ENCODE results near the gene MYL10.

DNA sequence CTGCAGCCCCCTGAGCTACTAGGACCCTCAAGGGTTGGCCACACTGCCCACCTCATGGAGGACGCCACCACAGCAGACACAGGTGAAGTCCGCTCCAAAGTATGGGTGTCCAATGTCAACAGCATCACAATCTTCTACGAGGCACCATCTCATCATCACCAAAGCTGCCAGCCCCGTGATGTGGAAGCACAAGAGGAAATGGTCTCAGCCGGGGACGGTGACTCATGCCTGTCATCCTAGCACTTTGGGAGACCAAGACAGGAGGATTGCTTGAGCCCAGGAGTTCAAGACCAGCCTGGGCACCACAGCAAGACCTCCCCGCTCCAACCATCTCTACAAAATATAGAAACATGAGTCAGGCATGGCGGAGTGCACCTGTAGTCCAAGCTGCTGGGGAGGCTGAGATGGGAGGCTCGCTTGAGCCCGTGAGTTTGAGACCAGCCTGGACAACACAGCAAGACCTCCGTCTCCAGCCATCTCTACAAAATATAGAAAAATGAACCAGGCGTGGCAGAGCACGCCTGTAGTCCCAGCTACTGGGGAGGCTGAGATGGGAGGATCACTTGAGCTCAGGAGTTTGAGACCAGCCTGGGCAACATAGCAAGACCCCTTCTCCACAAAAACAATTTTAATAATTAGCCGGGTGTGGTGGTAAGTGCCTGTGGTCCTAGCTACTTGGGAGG, 48.8 kb upstream of the MYL10 start:
- TF ChIP-seq, protein P1, sequence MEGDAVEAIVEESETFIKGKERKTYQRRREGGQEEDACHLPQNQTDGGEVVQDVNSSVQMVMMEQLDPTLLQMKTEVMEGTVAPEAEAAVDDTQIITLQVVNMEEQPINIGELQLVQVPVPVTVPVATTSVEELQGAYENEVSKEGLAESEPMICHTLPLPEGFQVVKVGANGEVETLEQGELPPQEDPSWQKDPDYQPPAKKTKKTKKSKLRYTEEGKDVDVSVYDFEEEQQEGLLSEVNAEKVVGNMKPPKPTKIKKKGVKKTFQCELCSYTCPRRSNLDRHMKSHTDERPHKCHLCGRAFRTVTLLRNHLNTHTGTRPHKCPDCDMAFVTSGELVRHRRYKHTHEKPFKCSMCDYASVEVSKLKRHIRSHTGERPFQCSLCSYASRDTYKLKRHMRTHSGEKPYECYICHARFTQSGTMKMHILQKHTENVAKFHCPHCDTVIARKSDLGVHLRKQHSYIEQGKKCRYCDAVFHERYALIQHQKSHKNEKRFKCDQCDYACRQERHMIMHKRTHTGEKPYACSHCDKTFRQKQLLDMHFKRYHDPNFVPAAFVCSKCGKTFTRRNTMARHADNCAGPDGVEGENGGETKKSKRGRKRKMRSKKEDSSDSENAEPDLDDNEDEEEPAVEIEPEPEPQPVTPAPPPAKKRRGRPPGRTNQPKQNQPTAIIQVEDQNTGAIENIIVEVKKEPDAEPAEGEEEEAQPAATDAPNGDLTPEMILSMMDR (IDR thresholded peaks at IDR 0.05; ENCODE audit: poor library complexity, severe bottlenecking): no peak
- no peak for TF ChIP-seq POLR2AphosphoS5 (IDR thresholded peaks at IDR 0.05)
- TF ChIP-seq RAD21 (conservative IDR thresholded peaks at IDR 0.05): no peak
- no peak for TF ChIP-seq TAF1 (IDR thresholded peaks at IDR 0.05; ENCODE audit: low read depth)
- TF ChIP-seq EZH2 (IDR thresholded peaks at IDR 0.05; ENCODE audit: borderline replicate concordance, insufficient read depth, low read length, poor library complexity, severe bottlenecking): no peak

Data from neural cell (in vitro differentiated cells).